GM21381 (cell line): ENCODE results near the gene HMGCR.

Source experiments
- ATAC-seq: cut with Tn5 transposase; IDR thresholded peaks from one replicate; pipeline ENCODE4 v1.9.1; 2021; ENCODE audit warnings: mild to moderate bottlenecking, moderate library complexity; ENCODE audit not compliant: unreplicated experiment

HMGCR gene

DNA sequence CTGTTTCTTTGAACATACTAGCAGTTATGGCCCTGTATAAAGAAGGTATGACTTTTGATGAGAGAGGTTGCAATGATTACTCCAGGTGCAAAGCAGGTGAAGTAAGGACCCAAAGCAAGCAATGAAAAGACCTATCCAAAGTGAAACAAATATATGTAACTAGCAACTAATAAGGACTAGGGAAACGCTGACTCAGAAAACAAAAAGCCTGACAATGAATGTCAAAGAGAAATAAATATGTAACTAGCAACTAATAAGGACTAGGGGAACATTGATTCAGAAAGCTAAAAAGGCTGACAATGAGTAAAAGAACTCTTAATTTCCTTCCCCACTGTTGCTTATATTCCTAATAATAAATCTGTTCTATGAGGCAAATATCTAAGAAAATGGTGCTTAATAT lies 43.1 kb downstream of the HMGCR start:
- ATAC-seq = no peak

DNA sequence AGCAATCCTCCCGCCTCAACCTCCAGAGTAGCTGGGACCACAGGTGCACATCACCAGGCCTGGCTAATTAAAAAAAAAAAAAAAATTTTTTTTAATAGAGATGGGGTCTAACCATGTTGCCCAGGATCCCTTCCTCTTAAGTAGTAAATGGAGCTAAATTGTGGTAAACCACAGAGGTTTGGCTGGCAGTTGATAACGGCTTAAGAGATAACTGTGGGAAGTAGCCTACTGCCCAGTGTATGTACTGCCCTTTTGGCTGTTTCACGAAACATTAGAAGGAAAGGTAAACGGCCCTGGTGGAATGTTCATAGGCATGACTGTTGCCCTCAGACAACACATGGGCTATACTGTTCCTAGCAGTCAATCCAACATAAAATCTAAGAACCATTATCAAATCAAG lies 44.4 kb downstream of the HMGCR start:
- no peak for ATAC-seq

- ATAC-seq = no peak
Observed at GRCh38 chr5:75384218-75384617, 47.2 kb downstream of the HMGCR start.

DNA sequence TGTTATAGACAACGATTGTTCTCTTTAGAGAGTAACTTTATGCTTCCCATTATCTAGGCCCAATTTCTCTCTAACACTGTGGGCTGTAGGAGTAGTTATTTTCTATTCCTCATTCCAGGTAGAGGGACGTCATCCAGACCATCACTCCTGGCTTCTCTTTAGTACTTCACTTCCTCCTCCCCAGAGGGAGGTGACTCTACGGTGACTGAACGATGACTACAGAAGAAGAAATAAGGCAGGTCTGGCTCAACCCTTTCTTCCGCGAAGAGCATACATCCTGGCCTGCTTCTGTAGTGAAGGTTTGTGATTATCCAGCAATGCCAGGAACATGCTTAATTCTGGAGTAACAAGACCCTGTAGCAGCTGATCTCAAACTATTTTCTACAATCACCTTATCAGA lies 50.8 kb downstream of the HMGCR start:
- ATAC-seq = no peak

DNA sequence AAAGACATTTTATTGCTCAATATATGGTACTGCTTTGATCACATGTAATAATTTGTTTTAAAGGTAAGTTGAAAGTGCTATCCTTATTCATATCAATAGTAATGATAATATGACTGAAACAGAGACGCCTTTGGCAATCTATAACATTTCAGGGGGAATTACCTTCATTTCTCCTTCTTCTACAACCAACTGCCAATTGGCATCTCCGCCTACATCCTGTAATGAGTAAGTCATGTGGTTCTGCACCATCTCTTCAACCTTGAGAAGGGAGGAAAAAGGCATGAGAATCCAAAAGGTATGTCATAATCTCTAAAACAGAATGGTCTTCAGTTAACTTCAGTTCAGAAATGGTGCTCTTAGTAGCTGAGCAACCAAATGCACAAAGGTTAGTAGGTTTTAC lies 52.4 kb downstream of the HMGCR start:
- ATAC-seq = no peak

DNA sequence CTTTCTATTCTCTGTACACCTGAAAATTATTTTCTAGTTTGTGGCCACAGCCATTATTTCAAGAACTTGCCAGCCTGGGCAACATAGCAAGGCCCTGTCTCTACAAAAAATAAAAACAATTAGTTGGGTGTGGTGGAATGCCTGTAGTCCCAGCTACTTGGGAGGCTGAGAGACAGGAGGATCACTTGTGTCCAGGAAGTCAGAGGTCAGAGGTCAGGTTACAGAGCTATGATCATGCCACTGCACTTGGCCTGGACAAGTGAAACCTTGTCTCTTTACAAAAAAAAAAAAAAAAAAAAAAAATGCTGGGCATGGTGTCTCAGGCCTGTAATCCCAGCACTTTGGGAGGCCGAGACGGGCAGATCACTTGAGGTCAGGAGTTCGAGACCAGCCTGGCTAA lies 58.3 kb downstream of the HMGCR start:
- no peak for ATAC-seq

DNA sequence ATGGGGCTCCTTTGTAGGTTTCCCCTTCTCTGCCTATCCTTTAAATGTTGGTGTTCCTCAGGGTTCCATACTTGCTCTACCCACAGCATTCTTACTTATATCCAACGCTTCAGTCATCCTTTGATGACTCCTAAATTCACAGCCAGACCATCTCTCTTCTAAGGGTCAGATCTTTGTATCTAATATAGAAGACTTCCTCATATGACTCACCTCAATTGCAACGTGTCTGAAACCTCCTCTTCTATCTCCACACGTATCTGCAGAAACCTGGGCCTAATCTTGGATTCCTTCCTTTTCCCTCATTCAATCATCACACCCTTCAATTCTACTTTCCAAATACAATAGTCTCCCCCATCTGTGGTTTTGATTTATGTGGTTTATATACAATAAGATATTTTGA lies 68.3 kb downstream of the HMGCR start:
- no peak for ATAC-seq
